Glomerular endothelial cell (primary cell): ENCODE data around the gene ILF2. TPM values are rescaled to one million over a fixed set of nuclear protein-coding genes. Genes with fewer than 3 reads are reported as not detected.
"Not testable (repeated sequence)": the region's sequence is repeated elsewhere in the genome, so short reads cannot be mapped to it uniquely, and the experiment has no call there.

Experiments used
- DNase-seq: peaks from one replicate; pipeline ENCODE4 v3.0.0-alpha.2; 2011; ENCODE audit warnings: low read depth, low spot score; ENCODE audit errors: extremely low read depth
- total RNA-seq: library from RNA; depleted of rRNA; stranded (reverse); fragments of >200 nt; gene quantifications from 2 replicates; pipeline ENCODE4 v1.2.3, GENCODE V29; 2015

Gene ILF2
- total RNA-seq, 1 donor from 2014 or later = 179 TPM

DNA sequence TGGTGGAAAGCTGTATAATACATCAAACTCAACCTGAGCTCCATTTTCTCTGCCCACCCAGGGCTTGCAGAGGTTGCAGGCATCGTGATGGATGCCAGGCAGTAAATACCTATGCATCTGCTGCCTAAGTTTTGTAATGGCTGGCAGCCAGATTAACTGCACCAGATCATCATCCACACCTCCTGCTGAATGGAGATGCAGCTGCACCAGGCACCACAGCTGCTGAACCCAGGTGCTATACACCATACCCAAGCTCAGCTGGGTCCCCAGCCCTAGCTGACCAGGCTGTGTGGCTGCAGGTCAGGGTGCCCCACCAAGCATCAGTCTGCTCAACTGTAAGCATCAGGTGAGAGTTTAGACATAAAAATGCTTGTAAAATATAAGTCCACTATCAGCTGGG, 19.0 kb downstream of the ILF2 start:
- no peak for DNase-seq

DNA sequence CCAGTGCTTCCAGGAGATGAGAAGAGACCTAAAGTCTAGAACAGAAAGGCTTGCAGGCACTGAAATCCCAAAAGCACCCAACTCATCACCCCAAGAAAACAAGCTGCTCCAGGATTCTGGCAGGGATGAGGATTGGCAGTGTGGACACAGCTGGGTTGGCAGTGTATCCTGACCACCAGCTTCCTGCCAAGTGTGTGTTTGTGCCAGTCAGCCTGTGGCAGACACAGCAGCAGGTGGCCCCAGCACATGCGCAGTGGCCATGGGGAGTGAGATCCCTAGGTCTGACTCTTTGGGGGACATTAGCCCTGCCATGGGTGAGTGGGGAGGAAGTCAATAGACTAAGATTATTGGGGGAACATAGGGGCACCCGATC, 20.9 kb downstream of the ILF2 start:
- DNase-seq = no peak

DNA sequence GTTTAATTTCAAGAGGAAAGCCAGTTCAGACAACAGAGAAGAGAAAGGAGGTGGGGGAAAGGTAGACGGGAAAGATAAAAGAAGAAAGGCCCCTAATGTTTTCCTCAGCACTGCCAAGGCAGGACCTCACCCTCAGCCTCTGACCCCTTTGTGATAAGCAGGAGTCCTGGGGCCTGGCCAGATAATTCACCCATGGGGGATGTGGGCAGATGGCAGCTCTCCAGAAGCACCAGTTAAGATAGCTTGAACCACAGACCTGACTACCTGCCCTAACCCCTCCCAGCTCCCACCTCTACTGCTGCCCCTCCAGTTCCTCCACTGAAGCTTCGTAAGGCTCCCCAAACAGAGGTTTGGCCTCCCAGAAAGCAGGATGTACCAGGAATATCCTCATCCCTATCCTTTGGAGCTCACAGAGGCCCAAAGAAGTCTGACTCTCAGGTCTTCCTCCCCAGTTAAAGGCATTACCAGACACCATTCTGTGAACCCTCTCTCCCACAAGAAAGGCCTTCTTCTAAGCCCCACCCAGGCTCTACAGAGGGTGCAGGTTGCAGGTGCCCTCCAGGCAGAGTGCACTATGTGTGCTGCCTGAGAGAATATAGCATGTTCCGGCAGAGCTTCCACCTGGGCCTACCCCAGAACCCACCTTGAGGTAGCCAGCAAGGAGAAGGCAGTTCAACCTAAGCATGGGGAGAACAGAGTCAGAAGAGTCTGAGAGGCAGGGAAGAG, 21.5 kb downstream of the ILF2 start:
- DNase-seq = no peak

DNA sequence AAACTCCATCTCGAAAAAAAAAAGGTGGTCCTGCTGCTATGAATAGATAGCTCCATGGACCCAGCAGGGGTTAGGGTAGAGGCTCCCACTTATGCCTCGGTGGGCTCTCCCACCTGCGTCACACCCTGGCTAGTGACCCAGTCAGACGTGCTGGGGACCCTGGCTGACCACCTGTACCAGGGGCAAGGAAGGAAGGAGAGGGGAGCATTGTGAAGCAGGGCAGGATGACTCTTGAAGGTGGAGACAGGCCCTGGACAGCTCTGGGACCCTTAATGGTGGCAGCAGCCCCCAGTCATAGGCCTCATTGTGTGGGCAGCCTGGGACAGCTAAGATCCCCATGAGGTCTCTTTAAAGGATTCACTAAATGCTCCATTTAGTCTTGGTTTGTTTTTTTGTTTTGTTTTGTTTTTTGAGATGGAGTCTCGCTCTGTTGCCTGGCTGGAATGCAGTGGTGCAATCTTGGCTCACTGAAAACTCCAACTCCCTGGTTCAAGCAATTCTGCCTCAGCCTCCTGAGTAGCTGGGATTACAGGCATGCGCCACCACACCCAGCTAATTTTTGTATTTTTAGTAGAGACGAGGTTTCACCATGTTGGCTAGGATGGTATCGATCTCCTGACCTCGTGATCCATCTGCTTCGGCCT, 22.7 kb downstream of the ILF2 start:
- no peak for DNase-seq

DNA sequence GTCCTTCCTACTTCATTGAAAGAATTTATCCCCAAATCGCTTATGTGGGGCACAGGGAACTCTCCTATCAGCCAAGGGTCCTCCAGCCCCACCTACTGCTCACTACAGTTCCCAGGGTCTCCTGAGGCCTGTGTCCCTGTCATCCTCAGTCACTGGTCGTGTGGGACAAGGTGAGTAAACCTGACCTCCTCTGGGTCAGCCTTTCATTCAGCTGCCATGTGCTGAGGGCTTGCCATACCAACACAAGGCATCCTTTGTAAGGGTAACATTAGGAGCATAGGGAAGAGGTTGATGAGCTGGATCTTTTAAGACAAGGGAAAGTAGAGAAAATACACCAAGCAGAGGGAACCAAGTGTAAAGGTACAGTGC, 23.5 kb downstream of the ILF2 start:
- no peak for DNase-seq

DNA sequence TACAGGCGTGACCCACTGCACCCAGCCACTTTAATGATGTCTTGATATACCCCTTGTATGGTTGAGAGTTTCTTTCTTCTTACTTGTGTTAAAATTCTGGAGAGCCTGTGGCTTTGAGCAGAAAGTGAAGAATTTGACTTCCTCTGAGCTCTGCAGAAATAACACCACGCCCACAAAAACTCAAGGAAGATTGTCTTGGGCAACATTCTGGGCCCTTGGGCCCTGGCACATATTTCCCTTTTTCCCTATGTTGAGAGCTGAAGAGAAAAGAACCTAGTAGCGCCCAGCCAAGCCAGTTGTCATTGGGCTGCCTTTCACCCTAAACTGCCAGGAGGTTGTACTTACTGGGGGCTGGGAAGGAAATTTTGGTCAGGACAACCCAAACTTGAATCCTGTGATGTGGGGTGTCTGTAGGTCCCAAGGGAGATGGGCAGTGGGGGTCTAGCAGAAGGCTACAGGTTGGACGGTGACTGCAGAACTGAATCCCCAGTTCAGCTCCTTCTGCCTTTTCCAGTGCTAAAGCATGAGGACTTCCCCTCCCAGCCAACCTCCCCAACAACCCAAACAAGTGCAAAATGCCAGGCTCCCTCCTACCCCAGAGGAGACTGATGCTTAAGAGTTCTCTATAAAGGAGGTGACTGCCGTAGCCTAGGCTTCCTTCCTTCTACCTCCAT, 24.0 kb downstream of the ILF2 start:
- no peak for DNase-seq

DNA sequence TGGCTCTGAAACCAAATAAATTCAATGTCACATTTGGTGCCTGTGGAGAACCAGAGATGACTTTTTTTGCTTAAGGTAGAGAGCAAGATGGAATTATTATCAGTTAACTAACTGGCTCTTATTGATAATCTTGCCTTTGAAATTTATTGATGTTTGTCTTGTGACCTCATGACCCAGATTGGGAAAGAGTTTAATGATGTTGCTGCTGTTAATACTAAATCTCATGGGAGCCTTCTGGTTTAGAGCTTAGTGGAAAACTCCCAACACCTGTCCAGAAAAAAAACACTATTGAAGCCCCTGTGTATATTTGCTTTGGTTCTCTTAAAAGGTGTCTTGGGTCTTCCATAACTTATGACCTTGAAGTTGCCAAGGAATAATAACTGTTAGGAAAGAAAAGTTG, 27.0 kb downstream of the ILF2 start:
- no peak for DNase-seq

DNA sequence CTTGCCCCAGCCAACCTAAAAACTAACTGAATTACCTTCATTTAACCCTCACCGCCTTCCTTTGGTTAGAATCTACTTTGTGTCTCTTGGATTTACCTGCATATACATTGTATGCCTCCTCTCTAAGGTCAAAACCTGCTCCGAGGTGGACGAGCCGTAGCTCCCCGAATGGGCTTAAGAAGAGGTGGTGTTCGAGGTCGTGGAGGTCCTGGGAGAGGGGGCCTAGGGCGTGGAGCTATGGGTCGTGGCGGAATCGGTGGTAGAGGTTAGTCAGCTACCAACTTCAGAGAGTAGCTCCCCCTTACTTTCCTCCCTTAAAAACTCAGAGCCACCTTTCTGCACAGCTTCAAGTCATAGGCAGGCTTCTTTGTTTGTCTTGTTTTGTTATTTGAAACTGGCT, 27.7 kb downstream of the ILF2 start:
- DNase-seq = no peak

DNA sequence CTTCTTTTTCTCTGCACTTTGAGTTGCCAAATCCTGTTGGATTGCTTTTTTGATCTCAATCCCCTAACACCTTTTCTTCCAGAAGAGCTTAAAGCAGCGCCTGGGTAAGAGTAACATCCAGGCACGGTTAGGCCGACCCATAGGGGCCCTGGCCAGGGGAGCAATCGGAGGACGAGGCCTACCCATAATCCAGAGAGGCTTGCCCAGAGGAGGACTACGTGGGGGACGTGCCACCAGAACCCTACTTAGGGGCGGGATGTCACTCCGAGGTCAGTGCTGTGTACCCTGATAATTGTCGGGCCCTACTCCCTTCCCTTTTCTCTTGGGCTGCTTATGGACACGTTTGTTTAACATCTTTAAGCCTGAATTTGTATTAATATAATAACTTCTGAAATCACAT, 28.6 kb downstream of the ILF2 start:
- no peak for DNase-seq

DNA sequence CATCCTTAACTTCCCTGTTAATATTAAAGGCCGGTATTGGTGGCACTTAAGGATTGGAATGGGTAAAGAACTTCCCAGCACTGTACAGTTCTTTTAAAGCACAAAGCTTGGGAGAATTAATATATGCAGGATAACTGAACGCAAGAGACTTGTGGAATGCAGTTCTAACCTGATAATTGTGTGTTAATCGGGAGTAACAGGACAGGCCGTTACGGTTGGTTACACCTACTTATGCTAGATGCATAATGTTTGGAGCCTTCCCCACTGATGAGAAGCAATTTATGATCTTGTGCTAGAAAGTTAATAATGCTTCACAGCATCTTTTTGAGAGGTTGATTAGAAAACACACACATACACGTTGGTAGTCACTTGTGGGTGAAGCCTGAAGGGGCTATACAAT, 29.9 kb downstream of the ILF2 start:
- DNase-seq = no peak

DNA sequence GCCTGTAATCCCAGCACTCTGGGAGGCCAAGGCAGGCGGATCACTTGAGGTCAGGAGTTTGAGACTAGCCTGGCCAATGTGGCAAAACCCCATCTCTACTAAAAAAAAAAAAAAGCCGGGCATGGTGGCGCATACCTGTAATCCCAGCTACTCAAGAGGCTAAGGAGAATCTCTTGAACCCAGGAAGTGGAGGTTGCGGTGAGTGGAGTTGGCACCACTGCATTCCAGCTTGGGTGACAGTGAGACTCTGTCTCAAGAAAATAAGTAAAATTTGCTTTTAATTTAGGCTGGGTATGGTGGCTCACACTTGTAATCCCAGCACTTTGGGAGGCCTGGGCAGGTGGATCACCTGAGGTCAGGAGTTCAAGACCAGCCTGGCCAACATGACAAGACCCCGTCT, 30.6 kb downstream of the ILF2 start:
- DNase-seq = not testable (repeated sequence)

DNA sequence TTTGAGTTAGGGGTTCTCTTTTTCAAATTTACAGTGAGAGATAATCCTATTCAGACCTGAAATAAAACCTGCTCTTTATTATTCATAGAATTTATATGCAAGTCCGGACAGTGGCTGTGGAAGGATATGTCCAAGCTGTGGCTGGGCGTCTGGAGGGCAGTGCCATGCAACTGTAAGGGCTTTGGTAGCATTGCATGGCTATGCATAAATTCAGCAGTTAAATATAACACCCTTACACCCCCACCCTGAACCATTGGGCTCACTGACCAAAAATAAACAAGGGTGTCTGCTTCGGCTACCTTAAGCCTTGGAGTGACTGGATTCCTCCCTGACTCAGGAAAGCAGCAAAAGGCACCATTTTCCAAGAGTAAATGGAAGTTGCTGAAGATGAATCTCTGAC, 31.5 kb downstream of the ILF2 start:
- DNase-seq = no peak

DNA sequence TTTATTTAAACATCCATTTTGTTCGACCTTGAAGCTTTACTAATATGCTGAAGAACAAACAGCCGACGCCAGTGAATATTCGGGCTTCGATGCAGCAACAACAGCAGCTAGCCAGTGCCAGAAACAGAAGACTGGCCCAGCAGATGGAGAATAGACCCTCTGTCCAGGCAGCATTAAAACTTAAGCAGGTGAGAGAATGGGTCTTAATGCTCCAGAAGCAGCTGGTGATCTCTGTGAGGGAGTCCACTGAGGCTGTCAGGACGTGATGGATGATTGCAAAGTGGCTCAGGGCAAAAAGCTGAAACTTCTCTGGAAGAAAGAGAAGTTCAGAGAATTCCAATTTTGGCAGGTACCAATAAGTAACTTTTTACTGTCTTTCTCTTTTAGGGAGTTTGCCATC, 32.5 kb downstream of the ILF2 start:
- no peak for DNase-seq

DNA sequence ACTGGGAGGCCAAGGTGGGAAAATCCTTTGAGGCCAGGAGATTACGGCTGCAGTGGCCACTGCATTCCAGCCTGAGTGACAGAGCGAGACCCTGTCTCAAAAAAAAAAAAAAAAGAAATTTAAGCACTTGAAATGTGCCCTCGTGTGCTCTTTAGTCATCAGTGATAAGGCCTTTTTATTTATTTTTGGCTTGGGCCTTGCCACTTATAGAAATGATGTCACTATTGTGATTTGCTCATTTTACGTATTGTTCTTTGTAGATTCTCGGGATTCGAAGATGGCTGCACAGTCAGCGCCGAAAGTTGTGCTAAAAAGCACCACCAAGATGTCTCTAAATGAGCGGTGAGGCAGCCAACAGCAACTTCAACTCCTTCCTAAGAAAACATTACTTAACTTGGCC, 34.5 kb downstream of the ILF2 start:
- DNase-seq = no peak

DNA sequence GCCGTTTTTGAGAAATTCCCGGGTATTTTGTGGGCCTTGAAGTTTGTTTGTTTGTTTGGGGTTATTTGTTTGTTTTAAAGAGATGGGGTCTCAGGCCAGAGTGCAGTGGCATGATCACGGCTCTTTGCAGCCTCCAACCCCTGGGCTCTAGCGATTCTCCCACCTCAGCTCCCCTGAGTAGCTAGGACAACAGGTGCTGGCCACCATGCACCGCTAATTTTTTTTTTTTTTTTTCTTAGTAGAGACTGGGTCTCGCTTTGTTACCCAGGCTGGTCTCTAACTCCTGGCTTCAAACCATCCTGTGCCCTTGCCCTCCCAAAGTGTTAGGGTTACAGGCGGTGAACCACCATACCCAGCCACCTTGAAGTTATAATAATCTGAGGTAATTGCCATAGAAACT, 34.9 kb downstream of the ILF2 start:
- no peak for DNase-seq

DNA sequence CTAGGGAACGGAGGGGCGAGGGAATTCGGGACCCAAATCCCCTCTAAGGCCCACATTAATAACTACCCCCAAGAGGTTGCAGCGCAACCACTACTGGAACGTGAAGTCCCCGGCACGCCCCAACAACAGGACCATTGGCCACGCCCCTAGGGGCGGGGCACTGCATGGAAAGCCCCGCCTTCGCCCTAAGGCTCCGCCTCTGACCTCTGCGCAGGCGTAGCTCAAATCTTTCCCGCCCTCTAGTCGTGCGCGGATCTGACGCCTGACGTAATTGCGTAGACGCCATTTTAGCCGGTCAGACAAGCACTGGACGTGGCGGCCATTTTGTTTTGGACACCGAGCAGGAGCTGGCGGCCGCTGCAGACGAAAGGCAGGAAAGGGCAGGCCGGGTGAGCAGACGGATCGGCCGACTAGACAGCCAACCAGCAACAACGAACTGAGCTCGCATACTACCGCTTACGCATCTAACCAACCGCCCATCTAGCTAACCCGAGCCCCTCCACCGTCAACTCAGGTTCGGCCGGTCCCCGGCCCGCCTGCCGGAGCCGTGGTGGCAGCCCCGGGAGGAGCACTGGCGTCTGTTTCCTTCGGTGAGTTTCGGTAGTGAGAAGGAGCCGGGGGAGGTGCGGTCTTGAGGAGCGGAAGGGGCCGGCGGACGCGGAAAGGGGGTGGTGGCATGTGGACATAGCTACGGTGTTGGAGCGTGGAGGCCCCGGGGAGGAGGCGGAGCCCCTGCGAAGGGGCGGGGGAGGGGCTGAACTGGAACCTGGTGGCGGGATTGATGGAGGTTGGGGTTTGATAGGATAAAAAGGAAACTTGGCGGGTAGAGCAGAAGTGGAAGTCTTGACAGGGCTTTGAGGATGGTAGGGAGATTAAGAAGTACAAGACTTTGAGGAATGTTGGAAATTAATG, 36.8 kb downstream of the ILF2 start, which contains the start of gene CHTOP:
Gene CHTOP, plus strand, starts transcription at position 313 of the 912 bp plus-strand sequence. CDS start 2,523 bp downstream, outside the sequence.
- DNase-seq = peak; percentile 95

DNA sequence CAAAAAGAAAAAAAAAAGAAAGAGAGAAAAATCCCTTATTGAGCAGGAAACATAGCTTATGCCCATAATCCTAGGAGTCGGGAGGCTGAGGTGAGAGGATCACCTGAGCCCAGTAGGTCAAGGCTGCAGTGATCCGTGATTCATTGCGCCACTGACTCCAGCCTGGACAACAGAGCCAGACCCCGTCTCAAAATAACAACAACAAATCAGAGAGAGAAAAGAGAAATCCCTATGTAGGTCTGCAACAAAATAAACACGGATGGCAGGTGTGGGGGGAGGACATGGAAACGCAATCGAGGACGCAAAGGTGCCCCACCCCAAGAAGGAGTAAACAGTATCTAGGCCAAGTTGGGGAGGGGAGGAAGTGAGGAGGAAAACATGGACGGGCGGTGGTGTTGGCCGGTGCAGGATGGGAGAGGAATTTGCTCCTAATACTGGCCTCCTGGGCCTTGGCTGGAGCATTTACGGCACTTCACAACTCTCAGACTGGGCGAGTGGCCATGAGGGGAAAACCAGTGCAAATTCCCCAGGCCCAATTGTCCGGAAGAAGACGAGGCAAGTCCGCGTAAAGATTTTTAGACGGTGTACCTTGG, 37.5 kb downstream of the ILF2 start:
- DNase-seq = no peak

DNA sequence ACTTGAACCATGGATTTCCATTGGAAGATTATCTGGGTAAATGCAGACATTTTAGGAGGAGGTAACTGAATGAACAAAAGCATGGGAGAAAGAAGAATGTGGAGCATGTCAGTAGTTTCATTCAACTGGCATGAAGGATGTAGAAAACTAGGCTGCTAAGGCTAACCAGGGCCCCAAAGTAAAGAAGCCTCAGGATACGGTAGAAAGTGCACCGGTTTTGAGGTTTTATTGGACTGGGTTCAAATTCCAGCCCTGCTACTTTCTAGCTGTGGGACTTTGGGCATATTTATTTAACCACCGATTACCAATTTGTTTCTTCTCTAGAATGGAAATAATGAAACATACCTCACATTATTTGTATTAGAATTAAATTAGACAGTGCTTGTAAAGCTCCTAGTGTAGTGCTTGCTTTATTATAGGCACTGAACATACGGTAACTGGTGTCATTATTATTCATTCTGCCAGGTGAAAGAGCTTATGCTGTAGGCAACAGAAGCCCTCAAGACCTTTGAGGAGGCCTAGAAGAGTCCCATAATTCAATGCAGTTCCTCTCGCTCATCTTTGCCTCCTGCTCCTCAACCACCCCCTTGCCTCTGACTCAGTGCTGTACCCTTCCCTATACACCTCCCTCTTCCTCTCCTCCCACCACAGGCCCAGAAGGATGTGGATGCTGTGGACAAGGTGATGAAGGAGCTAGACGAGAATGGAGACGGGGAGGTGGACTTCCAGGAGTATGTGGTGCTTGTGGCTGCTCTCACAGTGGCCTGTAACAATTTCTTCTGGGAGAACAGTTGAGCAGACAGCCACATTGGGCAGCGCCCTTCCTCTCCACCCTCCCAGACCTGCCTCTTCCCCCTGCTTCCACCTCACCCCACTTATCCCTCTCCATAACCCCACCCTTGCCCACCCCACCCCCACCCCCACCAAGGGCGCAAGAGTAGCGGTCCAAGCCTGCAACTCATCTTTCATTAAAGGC, 39.5 kb downstream of the ILF2 start:
- DNase-seq = no peak

DNA sequence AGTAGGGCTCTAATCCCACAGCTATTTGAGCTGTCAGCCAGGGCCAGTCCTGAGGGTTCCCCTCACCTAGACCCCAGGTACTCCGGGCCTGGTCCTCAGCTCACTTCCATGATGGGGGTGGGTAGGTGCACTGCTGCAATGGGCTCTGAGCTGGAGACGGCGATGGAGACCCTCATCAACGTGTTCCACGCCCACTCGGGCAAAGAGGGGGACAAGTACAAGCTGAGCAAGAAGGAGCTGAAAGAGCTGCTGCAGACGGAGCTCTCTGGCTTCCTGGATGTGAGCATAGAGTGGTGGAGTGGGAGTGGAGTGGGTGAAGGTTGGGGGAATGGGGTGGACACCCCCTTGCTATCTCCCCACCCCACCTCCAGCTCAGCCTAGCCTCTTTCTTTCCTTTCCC, 40.4 kb downstream of the ILF2 start:
- DNase-seq = no peak

DNA sequence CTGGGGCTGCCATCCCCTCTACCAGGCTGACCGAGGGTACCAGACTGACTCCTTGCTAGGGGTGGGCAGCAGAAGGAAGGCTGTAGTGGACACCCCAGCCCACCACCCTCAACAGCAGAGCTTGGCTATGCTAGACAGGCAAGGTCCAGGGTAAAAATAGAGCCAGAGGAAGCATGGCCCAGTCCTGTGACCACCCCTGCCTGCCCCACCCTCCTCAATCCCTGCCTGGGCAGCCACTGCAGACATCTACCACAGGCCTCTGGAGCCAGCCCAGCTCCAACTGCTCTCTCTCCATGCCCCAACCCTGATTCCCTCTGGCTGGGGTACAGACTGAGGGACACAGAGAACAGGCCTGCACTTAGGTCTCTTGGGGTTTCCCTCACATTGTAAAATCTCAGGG, 40.8 kb downstream of the ILF2 start:
- DNase-seq = no peak
